Measurements from ENCODE around the gene PLEK2.

The PLEK2 gene

GRCh38 chr14:67396381-67396970, 15.5 kb downstream of the PLEK2 start:
- no peak for DNase-seq

- DNase-seq, result no peak
These were observed 16.1 kb downstream of the PLEK2 start for GRCh38 chr14:67395876-67396189.

GRCh38 chr14:67395086-67395875, 16.7 kb downstream of the PLEK2 start:
- no peak for DNase-seq

- no peak for DNase-seq
These were observed 18.3 kb downstream of the PLEK2 start for GRCh38 chr14:67393689-67394088.

- DNase-seq, result no peak
These were observed 19.2 kb downstream of the PLEK2 start for GRCh38 chr14:67392800-67393199.

GRCh38 chr14:67392123-67392522, 19.8 kb downstream of the PLEK2 start:
- no peak for DNase-seq

GRCh38 chr14:67391268-67391667, 20.7 kb downstream of the PLEK2 start:
- DNase-seq, result no peak

- DNase-seq, result no peak
These were observed 22.0 kb downstream of the PLEK2 start for GRCh38 chr14:67389811-67390534.

GRCh38 chr14:67389275-67389674, 22.7 kb downstream of the PLEK2 start:
- no peak for DNase-seq

GRCh38 chr14:67387195-67387594, 24.8 kb downstream of the PLEK2 start:
- no peak for DNase-seq

- DNase-seq, result no peak
These were observed 26.3 kb downstream of the PLEK2 start for GRCh38 chr14:67385618-67386017.

- DNase-seq, result no peak
These were observed 26.8 kb downstream of the PLEK2 start for GRCh38 chr14:67385120-67385519.

- no peak for DNase-seq
These were observed 34.0 kb downstream of the PLEK2 start for GRCh38 chr14:67377916-67378315.

- no peak for DNase-seq
These were observed 38.6 kb downstream of the PLEK2 start for GRCh38 chr14:67373347-67373746.

GRCh38 chr14:67372833-67373232, 39.1 kb downstream of the PLEK2 start:
- DNase-seq, result no peak

GRCh38 chr14:67371247-67372148, 40.5 kb downstream of the PLEK2 start:
- no peak for DNase-seq

- DNase-seq, result no peak
These were observed 41.1 kb downstream of the PLEK2 start for GRCh38 chr14:67370830-67371229.

- no peak for DNase-seq
These were observed 46.5 kb downstream of the PLEK2 start for GRCh38 chr14:67365476-67365875.

- no peak for DNase-seq
These were observed 51.3 kb downstream of the PLEK2 start for GRCh38 chr14:67360470-67361206.

GRCh38 chr14:67359775-67360469, 52.0 kb downstream of the PLEK2 start, which contains the start of the genes ATP6V1D and EIF2S1:
ATP6V1D (minus strand) TSS chr14:67359804; CDS start chr14:67359698, 106 bp downstream.
EIF2S1 (plus strand) TSS chr14:67360328; CDS start chr14:67364768, 4,440 bp downstream.
- peak; percentile 99 for DNase-seq

Measured in effector CD8-positive, alpha-beta T cell (primary cell).